ENCODE data around the gene HOXA7. TPM values are rescaled to one million over a fixed set of nuclear protein-coding genes. Genes with fewer than 3 reads are reported as not detected.

Gene HOXA7
- total and polyA plus RNA-seq, 7 donors, result 4.7 to 23.9 (median 9.1) TPM

DNA sequence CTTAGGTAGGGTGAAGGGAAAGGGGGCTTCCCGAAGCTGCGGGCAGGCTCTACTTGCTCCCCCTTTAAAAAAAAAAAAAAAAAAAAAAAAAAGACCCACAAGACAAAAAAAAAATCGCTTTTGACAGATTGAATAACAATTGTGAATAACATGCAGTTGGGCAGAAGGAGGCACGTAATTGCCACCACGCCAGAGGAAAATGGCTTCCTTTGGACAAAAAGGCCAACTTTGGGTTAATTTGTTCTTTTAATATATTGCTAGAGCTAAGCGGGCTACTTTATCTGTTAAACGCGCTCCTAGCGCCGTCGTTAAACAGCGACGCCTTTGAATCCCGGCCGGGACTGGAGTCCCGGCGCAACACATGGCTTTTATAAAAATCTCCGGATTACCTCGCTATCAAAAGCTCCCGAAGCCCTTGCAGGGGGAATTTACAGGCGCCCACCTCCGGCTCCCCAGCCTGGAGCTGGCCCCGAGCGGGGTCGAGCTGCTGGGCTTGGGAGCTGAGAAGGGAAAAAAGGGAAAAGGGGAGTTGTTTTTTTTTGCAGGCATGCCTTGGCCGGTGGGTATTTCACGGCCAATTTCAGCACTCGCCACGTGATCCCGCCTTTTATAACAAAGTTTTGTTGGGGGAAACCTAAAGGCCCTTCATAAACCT lies 27.3 kb upstream of the HOXA7 start:
- intact Hi-C loops (cut with DNase I), result no loop called here
- Histone ChIP-seq H3K4me3 (peak overlapping the region; percentile 71 to 76 (median 72)), H3K27ac (peak overlapping the region in 3 of 4 donors; percentile 97 to 98 (median 98)), H3K36me3 (no peaks in the 10 kb centered on the region), H3K4me1 (peaks cover 3 to 72% (median 45%) of the 10 kb centered on the region in 4 donors), H3K9me3 (no peaks in the 10 kb centered on the region), H3K27me3 (peaks cover 0 to 13% (median 0%) of the 10 kb centered on the region in 3 donors)
- no peak for TF ChIP-seq EP300 (IDR thresholded peaks at IDR 0.05)
- no peak for TF ChIP-seq CTCF (IDR thresholded peaks at IDR 0.05)
- TF ChIP-seq POLR2AphosphoS5 (IDR thresholded peaks at IDR 0.05), result no peak
- TF ChIP-seq POLR2A (IDR thresholded peaks at IDR 0.05), result no peak
- 1 to 2% methylated on average over 30 of the region's 30 CpGs for WGBS, 2 donors
- DNase-seq, result peak; percentile 76

DNA sequence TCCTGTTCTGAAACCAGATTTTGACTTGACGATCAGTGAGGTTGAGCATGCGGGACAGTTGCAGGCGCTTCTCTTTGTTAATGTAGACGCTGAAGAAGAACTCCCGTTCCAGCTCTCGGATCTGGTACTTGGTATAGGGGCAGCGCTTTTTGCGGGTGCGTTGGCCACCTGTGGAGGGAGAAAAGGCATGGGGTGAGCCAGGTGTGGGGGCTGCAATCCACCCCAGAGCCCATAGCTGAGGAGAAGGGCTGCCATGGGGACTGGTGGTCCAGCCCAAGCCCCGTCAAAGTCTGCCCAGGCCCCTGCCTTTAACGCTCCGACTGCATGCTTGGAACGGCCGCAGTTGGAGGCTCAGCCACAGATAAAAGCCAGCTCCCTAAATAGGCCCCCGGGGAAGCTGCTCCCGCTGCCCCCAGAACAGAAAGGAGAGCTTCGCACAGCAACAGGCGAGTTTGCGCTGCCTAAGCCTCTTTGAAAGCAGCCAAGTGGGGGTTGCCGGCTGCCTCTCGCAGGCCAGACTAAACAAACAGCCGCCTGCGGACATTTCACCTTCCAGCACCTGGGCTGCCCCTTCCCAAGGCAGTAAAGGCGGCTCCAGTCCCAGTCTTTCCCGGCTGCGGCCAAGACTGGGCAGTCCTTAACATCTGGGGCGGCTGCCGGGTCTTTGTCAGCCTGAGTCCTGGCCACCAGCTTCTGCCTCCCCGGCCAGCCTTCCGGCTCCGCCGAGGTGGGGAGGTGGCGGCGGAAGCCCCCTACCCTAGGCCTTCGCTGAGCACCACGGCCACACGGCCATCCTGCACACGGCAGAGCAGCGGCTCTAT lies 26.6 kb upstream of the HOXA7 start:
- peak overlapping the region; percentile 71 to 76 (median 72) for H3K4me3 ChIP-seq
- H3K9me3 ChIP-seq, result no peaks in the 10 kb centered on the region
- H3K36me3 ChIP-seq, result no peaks in the 10 kb centered on the region
- H3K4me1 ChIP-seq, result peaks cover 3 to 64% (median 38%) of the 10 kb centered on the region in 4 donors
- TF ChIP-seq POLR2AphosphoS5 (IDR thresholded peaks at IDR 0.05) (peak in 2 of 4 donors; percentile 32 to 44), POLR2A (IDR thresholded peaks at IDR 0.05) (peak in 1 of 2 donors; percentile 14), CTCF (IDR thresholded peaks at IDR 0.05) (no peak), EP300 (IDR thresholded peaks at IDR 0.05) (no peak)
- H3K27ac ChIP-seq, result peak overlapping the region in 3 of 4 donors; percentile 97 to 98 (median 98)
- intact Hi-C loops (cut with DNase I), result no loop called here
- peaks cover 0 to 11% (median 0%) of the 10 kb centered on the region in 3 donors for H3K27me3 ChIP-seq
- DNase-seq, result peak; percentile 75
- WGBS, 2 donors, result 3 to 13% methylated on average over 39 of the region's 39 CpGs

- Histone ChIP-seq H3K27ac (peak overlapping the region in 3 of 4 donors; percentile 97 to 98 (median 98)), H3K36me3 (no peaks in the 10 kb centered on the region), H3K4me3 (peak overlapping the region; percentile 71 to 76 (median 72)), H3K27me3 (peaks cover 0 to 11% (median 0%) of the 10 kb centered on the region in 3 donors), H3K9me3 (no peaks in the 10 kb centered on the region), H3K4me1 (peaks cover 3 to 57% (median 35%) of the 10 kb centered on the region in 4 donors)
- intact Hi-C loops (cut with DNase I), result no loop called here
- TF ChIP-seq POLR2AphosphoS5 (IDR thresholded peaks at IDR 0.05), result no peak
- no peak for TF ChIP-seq CTCF (IDR thresholded peaks at IDR 0.05)
- no peak for TF ChIP-seq EP300 (IDR thresholded peaks at IDR 0.05)
- no peak for TF ChIP-seq POLR2A (IDR thresholded peaks at IDR 0.05)
- DNase-seq, result peak; percentile 74
- WGBS, 2 donors, result 22 to 48% methylated on average over 4 of the region's 4 CpGs
Observed at GRCh38 chr7:27182285-27182841, 25.9 kb upstream of the HOXA7 start.

DNA sequence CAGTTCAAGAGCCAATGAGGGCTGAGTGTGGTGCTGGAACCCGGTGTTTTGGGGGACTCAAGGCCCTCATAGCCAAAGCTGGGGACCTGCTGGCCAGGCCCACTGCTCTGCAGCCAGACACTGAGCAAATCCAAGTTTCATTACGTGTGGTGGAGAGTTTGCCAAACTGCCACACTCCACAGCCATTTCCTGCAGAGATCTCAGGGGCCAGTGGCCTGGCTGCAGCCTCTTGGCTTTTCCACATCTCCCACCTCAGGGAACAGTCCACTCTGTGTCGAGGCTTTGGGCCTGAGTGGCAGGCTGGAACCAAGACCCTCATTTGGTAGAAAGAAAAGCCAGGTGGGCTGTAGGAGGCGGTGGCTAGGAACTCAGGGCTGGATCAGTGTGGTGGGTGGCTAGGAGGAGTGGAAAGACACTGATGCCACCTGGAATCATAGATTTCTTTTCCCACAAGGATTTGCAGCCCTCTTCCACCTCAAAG lies 25.4 kb upstream of the HOXA7 start:
- H3K27ac ChIP-seq, result peak overlapping the region in 3 of 4 donors; percentile 97 to 98 (median 98)
- H3K36me3 ChIP-seq, result no peaks in the 10 kb centered on the region
- 29 to 71% methylated on average over 4 of the region's 4 CpGs for WGBS, 2 donors
- H3K27me3 ChIP-seq, result peaks cover 0 to 11% (median 0%) of the 10 kb centered on the region in 3 donors
- H3K9me3 ChIP-seq, result no peaks in the 10 kb centered on the region
- TF ChIP-seq EP300 (IDR thresholded peaks at IDR 0.05) (no peak), POLR2AphosphoS5 (IDR thresholded peaks at IDR 0.05) (peak in 2 of 4 donors; percentile 5 to 20), CTCF (IDR thresholded peaks at IDR 0.05) (no peak), POLR2A (IDR thresholded peaks at IDR 0.05) (no peak)
- peak; percentile 72 for DNase-seq
- H3K4me3 ChIP-seq, result peak overlapping the region in 3 of 4 donors; percentile 8 to 76 (median 72)
- intact Hi-C loops (cut with DNase I), result no loop called here
- peaks cover 3 to 52% (median 35%) of the 10 kb centered on the region in 4 donors for H3K4me1 ChIP-seq
